Loucy (cell line): ENCODE data around the gene CC2D2A.

ENCODE experiments used
- CTCF ChIP-seq: fragments of 200-600 bp; sonication (generic); conservative IDR thresholded peaks from 2 replicates; pipeline ENCODE4 v1.5.1; 2014; ENCODE audit warnings: mild to moderate bottlenecking, antibody characterized with exemption, low read length
- EZH2phosphoT487 ChIP-seq: fragments of 200-600 bp; IDR thresholded peaks from 2 replicates; pipeline ENCODE4 v1.6.1; 2018; ENCODE audit warnings: antibody characterized with exemption, mild to moderate bottlenecking, moderate library complexity, borderline replicate concordance

- no peak for TF ChIP-seq CTCF
- TF ChIP-seq EZH2phosphoT487 = no peak
These were observed 6.7 kb downstream of the CC2D2A start for GRCh38 chr4:15476396-15476795.
